Pons (tissue), 1 donor: ENCODE results near the gene NPB.

ENCODE experiments used
- DNase-seq: peaks from one replicate; pipeline ENCODE4 v3.0.0-alpha.2; 2016; ENCODE audit warnings: low spot score

The NPB gene

GRCh38 chr17:81926451-81927151 is 24.6 kb downstream of the NPB start:
- DNase-seq: no peak

DNA sequence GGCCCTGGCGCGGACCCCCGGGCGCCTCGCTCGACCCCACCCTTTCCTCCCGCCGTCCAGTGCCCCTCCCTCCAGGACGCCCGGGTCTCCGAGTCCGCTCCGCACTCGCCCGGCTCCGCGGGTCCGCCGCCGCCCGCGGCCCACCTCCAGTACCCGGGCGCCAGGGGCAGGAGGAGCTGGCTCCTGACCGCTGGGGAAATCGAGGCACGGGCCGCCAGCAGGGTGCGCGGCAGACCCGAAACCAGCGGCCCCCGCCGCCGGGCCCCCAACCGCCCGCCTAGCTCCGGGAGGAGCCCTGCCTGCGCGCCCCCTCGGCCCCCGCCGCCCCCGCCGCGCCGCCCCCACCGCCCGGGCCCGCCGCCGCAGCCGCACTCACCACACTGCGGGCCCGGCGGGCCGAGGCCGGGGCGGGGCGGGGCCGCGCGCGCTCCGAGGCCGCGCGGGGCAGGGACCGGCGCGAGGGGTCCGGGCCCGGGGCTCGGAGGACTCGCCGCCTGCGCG is 25.2 kb downstream of the NPB start:
- no peak for DNase-seq

DNA sequence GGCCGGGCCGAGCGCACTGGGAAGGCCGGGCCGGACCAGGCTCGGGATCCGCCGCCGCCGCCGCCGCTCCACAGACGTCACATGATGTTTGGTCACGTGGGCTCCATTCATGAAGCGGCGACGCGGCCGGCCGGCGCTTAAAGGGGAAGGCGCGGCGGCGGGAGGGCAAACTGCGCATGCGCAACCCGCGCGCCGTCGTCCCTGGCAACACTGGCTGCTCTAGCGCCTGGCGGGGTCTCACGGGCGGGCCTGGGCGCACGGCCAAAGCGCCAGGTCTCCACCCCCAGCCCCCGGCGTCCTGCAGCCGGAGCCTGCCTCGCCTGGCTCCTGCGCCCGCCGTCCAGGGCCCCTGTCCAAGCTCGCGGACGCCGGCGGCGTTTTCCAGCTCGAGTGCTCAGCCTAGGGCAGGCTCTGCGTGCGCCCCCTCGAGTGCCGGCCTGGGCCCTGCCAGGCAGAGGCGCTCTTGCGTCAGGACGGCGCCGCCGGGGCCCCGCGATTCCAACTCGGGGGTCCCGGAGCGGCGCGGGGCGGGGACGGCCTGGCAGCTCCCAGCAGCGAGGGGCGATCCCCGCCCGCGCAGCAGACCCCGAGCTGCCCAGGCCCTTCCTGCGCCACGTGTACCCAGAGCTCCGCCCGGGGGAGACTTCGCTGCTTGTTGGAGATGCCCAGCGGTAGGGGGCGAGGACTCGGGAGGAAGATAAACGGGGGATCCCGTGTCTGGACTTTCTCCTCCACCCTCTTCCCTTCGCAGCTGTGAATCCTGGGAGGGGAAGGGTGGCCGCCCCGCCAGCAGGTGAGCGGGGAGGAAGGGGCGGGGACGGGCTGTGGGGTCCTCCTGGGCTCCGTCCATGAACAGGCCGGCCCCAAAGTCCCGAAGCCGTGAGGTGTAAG is 25.9 kb downstream of the NPB start, which contains the start of gene MAFG:
TSS of gene MAFG (minus strand) at position 83 of the 891 bp plus-strand sequence. CDS start 4,550 bp downstream, outside the sequence.
- peak; percentile 93 for DNase-seq

DNA sequence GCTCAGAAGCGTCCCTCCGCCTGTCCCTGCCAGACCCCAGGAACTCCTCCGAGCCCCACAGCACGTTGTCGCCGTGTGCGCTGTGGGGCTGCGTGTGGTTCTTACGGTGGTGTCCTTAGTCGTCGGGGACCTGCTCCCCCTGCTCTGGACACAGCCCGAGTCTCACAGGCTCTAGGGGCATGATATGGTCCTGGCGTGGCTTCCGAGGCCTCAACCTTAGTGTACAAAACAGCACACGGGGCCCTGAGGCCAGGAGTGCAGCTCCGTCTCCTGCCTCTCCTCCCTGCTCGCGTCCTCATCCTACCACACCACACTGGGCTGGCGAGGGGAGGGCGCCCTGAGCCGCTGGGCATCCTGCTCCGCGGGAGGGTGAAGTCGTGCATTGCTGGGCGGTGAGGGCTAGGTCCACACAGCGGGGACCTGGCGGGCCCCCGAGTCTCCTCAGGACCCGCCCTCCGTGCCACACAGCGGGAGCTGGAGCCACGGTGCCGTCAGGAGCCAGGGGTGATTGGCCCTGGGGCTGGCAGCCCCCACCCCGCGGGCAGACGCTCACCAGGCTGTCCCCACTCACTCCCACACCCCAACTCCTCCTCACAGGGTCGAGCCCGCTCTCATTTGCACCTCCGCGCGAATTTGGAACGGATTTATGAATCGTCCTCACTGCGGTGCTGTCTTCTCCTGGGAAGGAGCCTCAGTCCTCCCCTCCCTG is 26.7 kb downstream of the NPB start:
- DNase-seq: no peak

- DNase-seq: no peak
These were observed 27.5 kb downstream of the NPB start for GRCh38 chr17:81929253-81930141.

- no peak for DNase-seq
These were observed 28.4 kb downstream of the NPB start for GRCh38 chr17:81930142-81931125.

GRCh38 chr17:81931189-81931556 is 29.1 kb downstream of the NPB start:
- no peak for DNase-seq

DNA sequence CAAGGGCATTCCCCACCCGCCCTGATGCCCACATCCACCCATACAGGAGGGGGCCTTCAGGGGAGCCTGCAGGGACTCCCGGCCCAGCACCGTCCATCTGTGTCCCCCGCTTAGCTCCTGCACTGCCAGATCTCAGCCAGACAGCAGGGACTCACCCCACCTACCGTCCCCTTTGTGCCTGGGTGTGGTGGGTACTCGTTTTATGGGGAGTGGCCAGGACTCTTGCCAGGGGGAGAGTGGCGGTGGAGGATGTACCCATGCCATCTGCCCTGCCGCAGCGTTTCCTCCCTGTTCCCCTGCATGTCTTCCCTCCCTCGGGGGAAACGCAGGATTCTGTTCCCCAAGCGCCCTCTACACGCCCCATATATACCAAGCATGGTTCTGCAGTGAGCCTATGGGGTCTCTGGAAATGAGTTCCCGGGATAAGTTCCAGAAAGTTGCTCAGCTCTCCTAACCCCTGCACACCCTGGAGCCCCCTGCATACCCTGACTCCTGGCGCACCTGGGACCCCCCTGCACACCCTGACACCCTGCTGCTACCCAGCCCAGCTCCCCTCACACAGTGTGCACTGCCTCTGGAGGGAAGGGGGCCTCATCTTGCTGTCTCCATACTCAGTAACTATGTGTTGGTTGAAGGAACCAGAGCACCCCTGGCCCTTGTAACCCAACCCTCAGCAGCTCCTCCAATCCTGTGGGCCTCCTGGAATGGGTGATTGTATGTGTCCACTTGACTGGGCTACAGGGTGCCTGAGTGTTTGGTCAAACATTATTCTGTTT is 29.7 kb downstream of the NPB start:
- no peak for DNase-seq

DNA sequence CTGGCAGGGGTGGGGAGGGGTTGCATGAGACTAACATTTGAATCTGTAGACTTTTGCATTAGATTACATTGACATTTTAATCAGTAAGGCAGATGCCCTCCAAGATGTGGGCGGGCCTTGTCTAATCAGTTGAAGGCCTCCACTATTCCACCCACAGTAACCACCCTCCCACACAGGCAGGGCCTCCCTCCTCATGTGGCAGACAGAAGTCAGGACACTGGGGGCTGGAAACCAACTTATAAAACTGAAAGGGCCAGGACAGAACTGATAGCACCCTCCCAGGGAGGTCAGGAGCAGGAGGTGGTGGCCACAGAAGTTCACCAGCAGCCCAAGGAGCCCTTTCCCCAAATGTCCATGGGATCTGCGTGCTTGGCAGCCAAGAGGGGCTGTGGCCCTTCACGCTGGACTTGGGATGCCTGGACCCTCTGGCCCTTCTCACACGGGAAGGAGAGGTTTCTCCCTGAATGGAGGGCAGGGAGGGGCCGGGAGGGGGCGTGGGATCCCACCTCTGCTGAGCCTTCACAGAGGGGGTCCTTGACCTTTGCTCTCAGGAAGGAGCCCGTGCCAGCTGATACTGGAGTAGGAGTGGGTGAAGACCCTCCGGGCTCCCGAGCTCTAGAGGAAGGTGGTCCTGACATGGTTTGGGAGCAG is 30.4 kb downstream of the NPB start:
- no peak for DNase-seq

- no peak for DNase-seq
These were observed 31.2 kb downstream of the NPB start for GRCh38 chr17:81933178-81933699.

DNA sequence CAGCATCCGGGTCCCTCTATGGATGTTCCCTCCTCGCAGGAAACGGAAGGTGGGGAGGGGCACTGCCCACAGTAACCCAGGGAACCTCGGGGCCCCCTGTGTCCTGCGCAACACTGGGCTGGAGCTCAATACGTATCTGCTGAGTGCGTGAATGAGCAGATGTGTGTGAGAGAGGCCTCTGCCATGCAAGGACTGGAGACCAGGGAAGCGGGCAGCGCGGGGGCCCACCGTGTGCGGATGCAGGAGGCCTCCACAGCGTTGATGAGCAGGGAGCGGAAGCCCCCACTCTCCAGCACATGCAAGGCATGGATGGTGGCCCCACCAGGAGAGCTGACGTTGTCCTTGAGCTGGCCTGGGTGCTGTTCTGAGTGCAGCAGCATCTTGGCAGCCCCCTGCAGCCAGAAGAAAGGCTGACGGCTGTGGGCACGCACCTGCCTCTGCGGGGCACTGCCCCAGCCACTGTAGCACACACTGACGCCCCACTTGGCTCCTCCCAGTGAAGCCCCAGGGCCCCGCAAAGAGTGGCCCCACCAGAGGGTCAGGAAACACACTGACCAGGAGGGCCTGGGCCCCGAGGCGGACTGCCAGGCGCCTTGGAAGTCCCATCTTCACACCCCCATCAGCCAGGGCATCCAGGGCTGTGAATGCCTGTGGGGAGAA is 32.2 kb downstream of the NPB start:
- no peak for DNase-seq

GRCh38 chr17:81934850-81935708 is 33.0 kb downstream of the NPB start:
- no peak for DNase-seq

DNA sequence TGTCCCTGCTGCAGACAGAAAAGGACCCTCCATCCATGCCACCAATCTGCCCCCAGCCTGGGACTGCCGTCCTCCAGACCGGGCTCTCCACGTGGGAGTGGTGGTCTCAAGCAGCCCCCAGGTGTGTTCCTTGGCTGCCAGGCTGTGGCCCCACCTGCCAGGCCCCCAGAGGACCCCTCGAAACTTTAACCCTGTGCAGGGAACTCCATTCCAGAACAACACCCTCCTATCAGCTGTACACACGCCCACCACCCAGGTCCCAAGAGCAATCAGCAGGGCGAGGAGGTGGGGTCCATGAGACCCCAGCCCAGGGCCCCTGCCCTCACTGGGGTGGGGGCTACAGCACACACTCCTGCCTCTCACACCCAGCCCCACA is 33.7 kb downstream of the NPB start:
- no peak for DNase-seq

- DNase-seq: no peak
These were observed 37.2 kb downstream of the NPB start for GRCh38 chr17:81939218-81939617.

DNA sequence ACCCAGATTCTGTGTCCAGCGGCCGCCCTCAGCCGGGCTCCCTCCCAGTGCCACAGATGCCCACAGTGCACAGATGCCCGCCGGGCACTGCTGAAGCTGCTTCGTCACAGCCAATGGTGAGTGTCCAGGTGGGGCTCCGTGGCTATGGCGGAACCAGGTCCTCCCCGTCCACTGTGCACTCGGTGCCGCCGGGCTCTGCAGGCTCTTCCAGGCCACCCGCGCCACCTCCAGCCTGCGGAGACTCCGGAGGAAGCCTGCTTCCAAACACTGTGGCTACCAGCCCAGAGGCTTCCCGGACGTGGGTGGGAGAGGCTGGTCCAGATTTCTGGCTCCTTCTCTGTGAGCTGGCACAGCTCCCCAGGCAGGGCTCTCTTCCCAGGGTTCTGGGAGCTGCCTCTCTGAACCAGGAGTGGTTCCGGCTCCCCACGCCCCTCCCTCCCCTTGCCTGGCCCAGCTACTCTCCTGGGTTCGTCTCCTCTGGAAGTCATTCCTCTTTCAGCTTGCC is 37.9 kb downstream of the NPB start:
- DNase-seq: peak; percentile 46

- DNase-seq: no peak
These were observed 38.8 kb downstream of the NPB start for GRCh38 chr17:81940538-81941483.
